Coronary artery (tissue), 2 donors: ENCODE measurements around the gene LTF.
A peak's percentile ranks its signal among the peaks of the same experiment; 100 is the strongest.

Source experiments
- DNase-seq: peaks from one replicate; pipeline ENCODE4 v3.0.0-alpha.2; 2017; ENCODE audit warnings: low spot score
- H3K27ac ChIP-seq, 2 donors: fragments of 200-600 bp; sonication (generic); one replicate each; pipeline ENCODE4 v1.5.1; 2016 to 2019
- H3K4me3 ChIP-seq: fragments of 200-600 bp; sonication (generic); 2 replicates; pipeline ENCODE4 v1.5.1; 2016; ENCODE audit warnings: mild to moderate bottlenecking, moderate library complexity
- CTCF ChIP-seq: fragments of 200-600 bp; sonication (generic); IDR thresholded peaks from one replicate; pipeline ENCODE4 v1.5.1; 2019; ENCODE audit warnings: antibody characterized with exemption

LTF gene

GRCh38 chr3:46462111-46462510 is 2.6 kb downstream of the LTF start:
- TF ChIP-seq CTCF = no peak
- peak; percentile 22 for DNase-seq

GRCh38 chr3:46460051-46460450 is 4.7 kb downstream of the LTF start:
- TF ChIP-seq CTCF = no peak
- Histone ChIP-seq H3K4me3 (no peak overlapping the region), H3K27ac (no peak overlapping the region)
- DNase-seq = no peak

More at GRCh38 chr3:46462111-46462510, 2.6 kb downstream of the LTF start:
- Histone ChIP-seq H3K4me3 (no peak overlapping the region), H3K27ac (no peak overlapping the region)

GRCh38 chr3:46456118-46456517 is 8.6 kb downstream of the LTF start:
- Histone ChIP-seq H3K4me3 (no peak overlapping the region), H3K27ac (no peak overlapping the region)
- DNase-seq = peak; percentile 50
- no peak for TF ChIP-seq CTCF

DNA sequence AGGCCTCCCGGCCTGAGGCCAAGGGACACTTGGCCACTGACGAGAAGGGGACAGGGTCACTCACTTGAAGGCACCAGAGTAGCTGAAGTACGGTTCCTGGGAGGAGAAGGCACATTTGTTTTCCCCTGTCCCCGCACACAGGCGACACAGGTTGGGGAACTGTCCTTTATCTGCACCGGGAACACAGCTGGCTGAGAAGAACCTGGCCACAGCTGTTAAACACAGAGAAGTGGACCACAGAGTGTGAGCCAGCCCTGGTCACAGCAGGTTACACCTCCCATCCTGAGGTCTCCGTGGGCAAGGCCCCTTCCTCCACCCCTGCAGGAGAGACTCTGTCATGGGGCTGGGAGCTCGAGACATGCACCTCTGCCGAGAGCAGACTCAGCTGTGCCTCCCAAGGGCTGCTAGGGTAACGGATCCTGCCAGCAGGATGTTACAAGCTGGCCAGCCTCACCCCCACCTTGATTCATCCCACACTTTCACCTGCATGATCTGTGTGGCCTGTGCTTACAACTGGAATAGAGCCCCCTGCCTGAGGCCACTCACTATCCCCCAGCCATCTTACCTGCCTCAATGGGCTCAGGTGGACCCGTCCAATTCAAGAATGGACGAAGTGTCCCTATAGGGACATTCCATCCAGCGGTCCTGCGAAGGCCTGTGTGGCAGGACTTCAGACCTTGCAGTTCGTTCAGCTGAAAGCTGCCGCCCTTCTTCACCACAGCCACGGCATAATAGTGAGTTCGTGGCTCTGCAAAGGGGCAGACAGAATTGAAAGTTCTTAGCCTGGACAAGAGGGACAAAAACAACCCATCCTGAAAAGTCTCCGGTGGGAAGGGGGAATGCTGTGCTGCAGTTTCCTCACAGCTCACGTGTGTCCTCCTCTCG is 9.2 kb downstream of the LTF start:
- H3K4me3 ChIP-seq = no peak overlapping the region
- no peak for TF ChIP-seq CTCF
- no peak overlapping the region for H3K27ac ChIP-seq
- DNase-seq = peak; percentile 69

- no peak for TF ChIP-seq CTCF
- Histone ChIP-seq H3K27ac (no peak overlapping the region), H3K4me3 (no peak overlapping the region)
- peak; percentile 54 for DNase-seq
Measured at GRCh38 chr3:46454606-46455005, 10.1 kb downstream of the LTF start.

- TF ChIP-seq CTCF = no peak
- Histone ChIP-seq H3K4me3 (no peak overlapping the region), H3K27ac (no peak overlapping the region)
- peak; percentile 7 for DNase-seq
Measured at GRCh38 chr3:46454209-46454595, 10.5 kb downstream of the LTF start.
